Fibroblast of the aortic adventitia (primary cell): ENCODE results near the gene ANAPC4. TPM values are rescaled to one million over a fixed set of nuclear protein-coding genes. Genes with fewer than 3 reads are reported as not detected.

Experiments
- DNase-seq: peaks from one replicate; pipeline ENCODE4 v3.0.0-alpha.2; 2010; ENCODE audit warnings: low read depth
- H3K4me3 ChIP-seq: 2 replicates; pipeline ENCODE4 v1.5.1; 2011; ENCODE audit warnings: low read depth, mild to moderate bottlenecking, control low read depth, low read length, moderate library complexity
- total RNA-seq: library from RNA; depleted of rRNA; stranded (reverse); fragments of >200 nt; gene quantifications from 2 replicates; pipeline ENCODE4 v1.2.3, GENCODE V29; 2012; ENCODE audit warnings: low replicate concordance
- TF ChIP-seq, protein P1 (sequence below): IDR thresholded peaks from 2 replicates; pipeline ENCODE4 v1.5.1; 2011; ENCODE audit warnings: mild to moderate bottlenecking, low read length, control low read depth, inconsistent platforms; ENCODE audit not compliant: insufficient read depth

Gene ANAPC4
- total RNA-seq, 1 donor, result 35.2 TPM

DNA sequence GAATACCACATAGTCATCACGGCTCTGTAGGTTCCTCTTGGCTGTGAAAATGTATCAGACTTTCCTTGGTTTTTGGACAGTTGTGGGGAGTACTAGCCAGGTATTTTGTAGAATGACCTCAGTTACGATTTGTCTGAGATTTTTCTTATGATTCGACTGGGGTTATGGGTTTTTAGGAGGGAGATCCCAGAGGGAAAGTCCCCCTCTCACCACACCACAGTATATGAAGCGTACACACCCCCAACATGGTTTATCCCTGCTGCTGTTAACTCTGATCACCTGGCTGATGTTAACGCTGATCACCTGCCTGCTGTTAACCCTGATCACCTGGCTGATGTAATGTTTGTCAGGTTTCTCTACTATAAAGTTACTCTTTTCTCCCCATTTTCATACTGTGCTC, 72.6 kb downstream of the ANAPC4 start:
- no peak overlapping the region for H3K4me3 ChIP-seq
- no peak for DNase-seq
- TF ChIP-seq, protein P1, sequence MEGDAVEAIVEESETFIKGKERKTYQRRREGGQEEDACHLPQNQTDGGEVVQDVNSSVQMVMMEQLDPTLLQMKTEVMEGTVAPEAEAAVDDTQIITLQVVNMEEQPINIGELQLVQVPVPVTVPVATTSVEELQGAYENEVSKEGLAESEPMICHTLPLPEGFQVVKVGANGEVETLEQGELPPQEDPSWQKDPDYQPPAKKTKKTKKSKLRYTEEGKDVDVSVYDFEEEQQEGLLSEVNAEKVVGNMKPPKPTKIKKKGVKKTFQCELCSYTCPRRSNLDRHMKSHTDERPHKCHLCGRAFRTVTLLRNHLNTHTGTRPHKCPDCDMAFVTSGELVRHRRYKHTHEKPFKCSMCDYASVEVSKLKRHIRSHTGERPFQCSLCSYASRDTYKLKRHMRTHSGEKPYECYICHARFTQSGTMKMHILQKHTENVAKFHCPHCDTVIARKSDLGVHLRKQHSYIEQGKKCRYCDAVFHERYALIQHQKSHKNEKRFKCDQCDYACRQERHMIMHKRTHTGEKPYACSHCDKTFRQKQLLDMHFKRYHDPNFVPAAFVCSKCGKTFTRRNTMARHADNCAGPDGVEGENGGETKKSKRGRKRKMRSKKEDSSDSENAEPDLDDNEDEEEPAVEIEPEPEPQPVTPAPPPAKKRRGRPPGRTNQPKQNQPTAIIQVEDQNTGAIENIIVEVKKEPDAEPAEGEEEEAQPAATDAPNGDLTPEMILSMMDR, result no peak

DNA sequence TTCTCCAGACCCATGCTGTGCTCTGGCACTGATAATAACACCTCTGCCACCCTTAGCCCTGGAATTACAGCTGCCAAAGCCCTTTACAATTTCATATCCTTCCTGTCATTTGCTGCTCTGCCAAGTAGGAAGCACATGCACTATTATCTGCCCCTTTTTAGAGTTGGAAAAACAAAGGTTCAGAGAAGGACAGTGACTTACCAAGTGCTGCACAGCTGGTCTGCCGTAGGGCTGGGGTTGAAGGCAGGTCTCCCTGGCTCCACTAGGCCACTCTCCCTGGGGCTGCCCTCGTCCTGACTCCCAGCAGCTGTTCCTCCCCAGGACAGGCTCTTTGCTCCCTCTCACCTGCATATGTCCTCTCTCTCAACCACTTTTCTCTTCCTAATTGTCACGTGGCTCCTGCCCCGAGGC, 73.4 kb downstream of the ANAPC4 start:
- TF ChIP-seq, protein P1, result no peak
- H3K4me3 ChIP-seq, result no peak overlapping the region
- no peak for DNase-seq

DNA sequence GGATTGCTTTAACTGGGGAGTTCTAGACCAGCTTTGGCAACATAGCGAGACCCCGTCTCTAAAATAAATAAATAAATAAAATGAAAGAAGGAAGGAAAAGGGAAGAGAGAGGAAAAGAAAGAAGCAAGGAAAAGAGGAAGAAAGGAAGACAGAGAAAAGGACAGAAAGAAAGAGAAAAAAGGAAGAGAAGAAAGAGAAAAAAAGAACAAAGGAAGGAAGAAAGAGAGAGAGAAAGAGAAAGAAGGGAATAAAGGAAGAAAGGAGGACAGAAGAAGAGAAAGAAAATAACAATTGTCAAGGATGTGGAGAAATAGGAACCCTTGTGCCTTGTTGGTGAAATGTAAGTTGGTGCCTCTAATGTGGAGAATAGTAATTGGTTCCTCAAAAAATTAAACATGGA, 74.6 kb downstream of the ANAPC4 start:
- TF ChIP-seq, protein P1, result no peak
- no peak for DNase-seq
- H3K4me3 ChIP-seq, result no peak overlapping the region

DNA sequence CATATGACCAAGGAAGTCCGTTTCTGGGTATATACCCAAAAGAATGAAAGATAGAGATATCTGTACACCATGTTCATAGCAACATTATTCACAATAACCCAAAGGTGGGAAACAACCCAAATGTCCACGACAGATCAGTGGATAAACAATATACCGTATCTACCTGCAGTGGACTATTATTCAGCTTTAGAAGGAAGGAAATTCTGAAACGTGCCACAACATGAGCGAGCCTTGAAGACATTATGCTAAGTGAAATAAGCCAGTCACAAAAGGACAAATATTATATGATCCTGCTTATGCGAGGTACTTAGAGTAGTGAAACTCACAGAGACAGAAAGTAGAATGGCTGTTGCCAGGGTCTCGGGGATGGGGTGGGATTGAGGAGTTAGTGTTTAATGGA, 75.0 kb downstream of the ANAPC4 start:
- TF ChIP-seq, protein P1, result no peak
- DNase-seq, result no peak
- no peak overlapping the region for H3K4me3 ChIP-seq

DNA sequence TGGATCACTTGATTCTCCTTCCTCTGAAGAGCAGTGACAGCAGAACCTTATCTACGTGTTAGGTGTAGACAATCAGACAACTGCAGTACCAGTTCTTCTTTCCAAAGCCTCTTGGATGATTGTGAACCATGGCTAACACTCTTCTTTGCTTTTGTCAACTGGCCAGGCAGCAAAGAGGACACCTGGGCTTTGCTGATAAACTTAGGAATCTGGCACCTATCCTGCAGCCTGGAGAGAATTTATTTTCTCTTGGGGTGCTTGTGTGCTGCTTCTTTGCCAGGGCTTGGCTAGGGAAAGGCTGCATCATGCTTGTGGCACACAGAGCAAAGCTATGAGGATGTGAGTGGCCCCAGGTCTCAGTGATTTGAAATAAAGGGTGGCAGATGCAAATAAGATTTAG, 77.4 kb downstream of the ANAPC4 start:
- H3K4me3 ChIP-seq, result no peak overlapping the region
- DNase-seq, result peak; percentile 7
- TF ChIP-seq, protein P1, result no peak

DNA sequence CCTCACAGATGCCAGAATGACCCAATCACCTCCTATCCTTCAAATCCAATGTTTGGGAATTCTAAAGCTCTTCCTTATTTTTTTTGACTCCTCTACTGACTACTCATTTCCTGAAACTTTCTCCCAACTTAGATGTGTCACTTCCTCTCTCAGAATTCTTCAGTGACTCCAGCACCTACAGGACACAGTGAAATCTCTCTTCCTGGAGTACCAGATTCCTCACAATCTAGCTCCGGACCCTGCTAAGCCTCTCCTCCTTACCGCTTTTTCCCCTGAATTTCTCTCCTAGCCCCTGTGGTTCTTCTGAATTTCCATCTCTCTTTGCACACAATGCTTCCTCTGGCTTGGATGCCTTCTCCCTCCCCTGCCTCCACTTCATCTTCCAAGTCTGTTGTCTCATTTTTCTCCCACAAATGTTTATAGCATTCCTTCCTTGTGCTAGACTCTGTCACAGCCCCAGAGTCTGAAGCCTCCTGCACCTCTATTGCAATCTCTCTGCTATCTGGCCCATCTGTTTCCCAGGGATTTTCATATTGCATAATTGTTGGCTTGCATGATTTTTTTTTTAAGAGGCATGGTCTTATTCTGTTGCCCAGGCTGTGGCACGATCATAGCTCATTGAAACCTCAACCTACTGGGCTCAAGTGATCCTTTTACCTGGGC, 80.1 kb downstream of the ANAPC4 start:
- TF ChIP-seq, protein P1, result peak; percentile 1
- DNase-seq, result peak; percentile 77
- no peak overlapping the region for H3K4me3 ChIP-seq

DNA sequence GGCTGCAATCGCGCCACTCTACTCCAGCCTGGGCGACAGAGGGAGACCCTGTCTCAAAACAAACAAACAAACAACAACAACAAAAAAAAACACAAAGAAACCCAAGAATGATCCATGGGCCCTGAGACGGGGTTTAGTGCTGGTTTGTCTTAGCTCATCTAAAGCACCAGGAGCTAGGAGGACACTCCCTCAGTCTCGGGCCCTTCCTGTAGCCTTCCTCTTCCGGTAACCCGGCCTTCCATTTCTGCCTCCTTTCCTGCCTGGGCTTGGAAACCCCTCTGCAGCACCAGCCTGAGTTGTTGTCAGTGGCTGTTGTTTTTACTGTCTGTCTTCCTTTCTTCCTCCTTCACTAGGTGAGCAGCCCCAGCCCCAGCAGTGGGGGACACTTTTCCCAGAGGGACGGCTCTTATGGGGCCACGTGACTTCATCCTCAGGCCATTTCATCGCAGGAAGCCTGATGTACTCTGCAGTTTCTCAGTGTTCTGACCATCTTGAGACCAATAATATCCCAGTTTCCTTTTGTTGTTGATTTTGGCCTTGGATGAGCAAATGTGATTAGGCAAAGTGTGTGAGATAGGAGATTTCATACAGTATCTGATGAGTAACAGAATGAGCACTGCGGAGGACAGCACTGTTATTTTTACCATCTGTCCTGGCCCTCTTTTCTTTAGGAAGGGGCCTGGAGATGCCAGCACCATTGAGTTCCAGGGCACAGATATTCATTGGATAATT, 90.1 kb downstream of the ANAPC4 start:
- DNase-seq, result peak; percentile 70
- TF ChIP-seq, protein P1, result no peak
- no peak overlapping the region for H3K4me3 ChIP-seq
